CD4-positive, alpha-beta T cell treated with Interleukin-21 for 1 hour (primary cell): Measurements from ENCODE around the gene STXBP1.

Experiments used
- DNase-seq: peaks from one replicate; pipeline ENCODE4 v3.0.0-alpha.2; 2020

The STXBP1 gene

GRCh38 chr9:127662617-127663016 is 50.5 kb downstream of the STXBP1 start:
- DNase-seq = no peak

GRCh38 chr9:127664324-127664677 is 52.2 kb downstream of the STXBP1 start:
- no peak for DNase-seq

GRCh38 chr9:127664678-127665507 is 52.8 kb downstream of the STXBP1 start:
- no peak for DNase-seq

DNA sequence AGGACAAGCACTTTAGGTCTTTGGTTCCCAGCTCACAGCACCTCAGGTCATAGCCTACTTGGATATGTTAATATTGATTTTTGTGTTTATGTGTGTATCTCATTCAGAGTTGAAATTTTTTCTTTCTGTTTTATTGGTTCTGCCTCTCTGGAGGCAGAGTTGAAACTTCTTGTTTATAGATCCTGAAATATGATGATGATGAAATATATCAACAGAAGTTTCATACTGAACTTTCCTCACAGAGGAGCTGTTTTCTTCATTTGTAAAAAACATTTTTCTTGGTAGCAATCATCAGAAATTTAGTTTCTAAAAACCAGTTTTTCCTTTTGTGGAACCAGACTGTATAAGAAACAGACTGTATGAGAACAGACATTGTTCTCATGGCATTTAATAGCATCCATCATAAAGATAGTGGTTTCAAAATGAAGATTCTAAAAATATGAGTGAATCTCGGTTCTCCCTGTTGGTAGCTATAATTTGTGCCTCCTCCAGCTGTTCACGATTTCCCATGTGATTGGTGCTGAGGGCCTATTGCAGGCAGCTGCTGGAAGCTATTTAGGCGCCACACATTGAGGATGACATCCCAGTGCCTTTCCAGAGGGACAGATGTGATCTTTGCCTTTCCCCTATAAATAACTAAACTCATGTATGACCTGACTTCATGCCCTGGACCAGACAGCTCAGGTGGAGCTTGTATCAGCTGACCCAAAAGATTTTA is 55.2 kb downstream of the STXBP1 start:
- DNase-seq = no peak

DNA sequence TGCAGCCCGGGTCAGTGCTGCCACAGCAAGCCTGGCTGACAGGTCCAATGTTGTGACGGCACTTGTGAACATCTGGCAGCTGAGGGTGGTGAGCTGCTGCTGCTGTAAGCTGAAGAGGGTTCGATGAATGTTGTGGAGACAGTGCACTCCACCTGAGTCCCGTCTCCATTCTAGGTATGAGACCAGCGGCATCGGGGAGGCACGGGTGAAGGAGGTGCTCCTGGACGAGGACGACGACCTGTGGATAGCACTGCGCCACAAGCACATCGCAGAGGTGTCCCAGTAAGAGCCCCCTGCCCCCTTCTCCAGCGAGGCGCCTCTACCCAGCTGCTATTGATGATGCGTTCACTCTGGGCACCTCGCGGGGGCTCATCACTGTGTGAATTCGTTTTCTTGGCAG is 55.8 kb downstream of the STXBP1 start:
- no peak for DNase-seq

- no peak for DNase-seq
These were observed 61.2 kb downstream of the STXBP1 start for GRCh38 chr9:127673234-127673633.

GRCh38 chr9:127676638-127677037 is 64.6 kb downstream of the STXBP1 start:
- no peak for DNase-seq

DNA sequence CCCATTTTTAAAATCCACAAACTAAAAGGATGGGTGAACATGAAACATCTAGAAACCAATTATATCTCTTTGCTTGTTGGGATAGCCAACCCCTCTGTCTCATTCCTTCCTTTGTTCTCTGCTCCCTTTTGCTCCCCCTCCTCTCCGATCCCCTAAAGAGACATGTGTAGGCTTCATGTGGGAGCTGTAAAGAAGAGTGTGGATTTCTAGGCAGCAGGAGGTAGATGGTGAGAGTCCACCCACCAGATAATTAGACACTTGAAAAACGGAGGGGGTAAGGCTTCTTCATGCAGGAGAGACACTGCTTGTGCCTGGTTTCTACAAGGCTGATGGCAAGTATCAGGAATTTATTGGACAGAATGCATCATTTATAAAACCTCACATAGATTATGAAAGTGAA is 67.4 kb downstream of the STXBP1 start:
- DNase-seq = no peak

DNA sequence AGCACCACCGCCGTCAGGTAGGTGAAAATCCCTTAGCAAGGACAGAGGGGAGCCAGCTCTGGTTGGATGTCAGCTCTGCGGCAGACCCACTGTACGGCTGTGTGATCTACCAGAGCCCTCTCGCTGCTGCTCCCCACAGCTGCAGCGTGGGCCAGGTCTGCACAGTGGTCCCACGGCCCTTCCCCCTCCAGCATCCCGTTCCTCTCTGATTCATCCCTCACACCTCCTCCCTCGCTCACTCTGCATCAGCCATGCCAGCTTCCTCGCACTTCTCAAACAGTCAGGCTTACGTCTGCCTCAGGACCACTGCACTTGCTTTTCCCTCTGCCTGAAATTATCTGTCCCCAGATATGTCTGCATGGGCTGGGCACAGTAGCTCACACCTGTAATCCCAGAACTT is 68.1 kb downstream of the STXBP1 start:
- DNase-seq = no peak

DNA sequence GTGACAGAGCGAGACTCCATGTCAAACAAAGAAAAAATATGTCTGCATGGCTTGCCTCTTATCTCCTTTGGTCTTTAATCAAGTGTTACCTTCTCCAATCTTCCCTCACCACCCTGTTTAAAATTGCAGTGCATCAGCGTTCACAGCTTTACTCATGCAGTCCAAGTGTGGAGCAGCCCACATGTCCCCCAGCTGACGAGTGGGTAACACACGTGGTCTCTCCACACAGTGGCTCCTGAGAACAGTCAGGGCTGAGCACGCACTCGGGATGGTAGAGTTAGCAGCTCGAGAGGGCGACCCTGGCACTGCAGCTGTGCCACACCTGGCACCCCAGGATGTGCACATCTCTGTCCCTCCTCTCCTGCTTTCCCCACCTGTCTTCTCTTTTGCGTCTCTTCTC is 68.8 kb downstream of the STXBP1 start:
- no peak for DNase-seq

GRCh38 chr9:127682351-127683136 is 70.5 kb downstream of the STXBP1 start:
- DNase-seq = no peak

DNA sequence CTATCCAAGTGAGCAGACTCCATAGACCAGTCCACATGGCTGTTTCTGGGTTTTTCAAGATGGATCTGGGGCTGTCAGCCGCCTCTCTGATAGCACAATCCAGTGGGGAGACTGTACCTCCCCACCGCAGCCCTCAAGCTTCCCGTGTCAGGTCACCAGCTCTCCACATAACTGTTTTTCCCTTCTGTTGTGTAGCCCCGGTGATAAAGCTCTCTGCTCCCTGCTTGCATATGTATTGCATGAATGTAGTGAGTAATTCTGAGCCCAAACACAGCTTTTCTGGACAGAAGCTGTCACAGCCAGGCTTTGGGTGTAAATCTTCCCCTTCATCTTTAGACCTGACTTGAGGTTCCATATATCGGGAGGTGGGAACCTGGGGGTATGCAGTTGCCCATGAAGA is 71.6 kb downstream of the STXBP1 start:
- no peak for DNase-seq

- no peak for DNase-seq
These were observed 72.5 kb downstream of the STXBP1 start for GRCh38 chr9:127684576-127684975.

GRCh38 chr9:127686461-127687393 is 74.7 kb downstream of the STXBP1 start:
- no peak for DNase-seq

GRCh38 chr9:127689329-127690000 is 77.4 kb downstream of the STXBP1 start:
- no peak for DNase-seq

- no peak for DNase-seq
These were observed 78.7 kb downstream of the STXBP1 start for GRCh38 chr9:127690735-127691134.

DNA sequence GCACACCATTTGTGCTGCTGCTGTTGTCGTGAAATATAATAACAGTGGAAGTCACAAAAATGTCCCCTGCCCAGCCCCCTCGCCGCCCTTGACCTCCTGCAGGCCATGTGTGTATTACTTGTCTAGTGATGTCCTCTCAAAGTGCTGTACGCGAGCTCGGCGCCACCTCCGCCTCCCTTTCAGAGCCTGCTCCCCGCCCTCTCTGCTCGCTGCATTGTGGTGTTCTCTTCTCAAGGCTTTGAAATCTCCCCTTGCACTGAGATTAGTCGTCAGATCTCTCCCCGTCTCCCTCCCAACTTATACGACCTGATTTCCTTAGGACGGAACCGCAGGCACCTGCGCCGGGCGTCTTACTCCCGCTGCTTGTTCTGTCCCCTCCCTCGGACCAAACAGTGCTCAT is 80.0 kb downstream of the STXBP1 start:
- no peak for DNase-seq

DNA sequence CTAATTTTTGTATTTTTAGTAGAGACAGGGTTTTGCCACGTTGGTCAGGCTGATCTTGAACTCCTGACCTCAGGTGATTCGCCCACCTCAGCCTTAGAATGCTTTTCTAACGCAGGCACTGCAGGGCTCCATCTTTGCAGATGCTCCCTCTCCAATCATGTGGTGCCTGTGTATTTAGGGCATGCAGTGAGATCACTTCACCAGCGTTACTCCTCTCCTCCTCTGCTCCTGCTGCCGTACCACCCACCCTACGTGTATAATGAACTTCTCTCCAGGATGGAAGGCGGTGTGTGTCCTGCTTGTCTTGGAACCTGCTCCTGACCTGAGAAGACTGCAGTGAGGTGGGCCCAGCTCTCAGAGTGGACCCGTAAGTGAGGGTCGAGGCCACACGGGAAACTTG is 81.1 kb downstream of the STXBP1 start:
- DNase-seq = no peak

DNA sequence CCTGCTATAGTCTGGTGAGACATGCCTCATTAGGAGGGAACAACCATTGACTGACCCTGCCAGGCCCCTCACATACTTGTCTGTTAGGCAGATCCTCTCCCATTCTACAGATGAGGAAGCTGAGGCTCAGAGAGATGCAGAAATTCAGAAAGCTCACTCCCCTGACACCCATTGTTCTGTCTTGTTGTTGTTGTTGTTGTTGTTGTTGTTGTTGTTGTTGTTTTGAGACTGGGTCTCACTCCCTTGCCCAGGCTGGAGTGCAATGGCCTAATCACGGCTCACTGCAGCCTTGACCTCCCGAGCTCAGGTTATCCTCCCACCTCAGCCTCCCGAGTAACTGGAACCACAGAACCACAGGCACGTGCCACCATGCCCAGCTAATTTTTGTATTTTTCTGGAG is 81.6 kb downstream of the STXBP1 start:
- no peak for DNase-seq

GRCh38 chr9:127694890-127695720 is 83.0 kb downstream of the STXBP1 start:
- DNase-seq = no peak

DNA sequence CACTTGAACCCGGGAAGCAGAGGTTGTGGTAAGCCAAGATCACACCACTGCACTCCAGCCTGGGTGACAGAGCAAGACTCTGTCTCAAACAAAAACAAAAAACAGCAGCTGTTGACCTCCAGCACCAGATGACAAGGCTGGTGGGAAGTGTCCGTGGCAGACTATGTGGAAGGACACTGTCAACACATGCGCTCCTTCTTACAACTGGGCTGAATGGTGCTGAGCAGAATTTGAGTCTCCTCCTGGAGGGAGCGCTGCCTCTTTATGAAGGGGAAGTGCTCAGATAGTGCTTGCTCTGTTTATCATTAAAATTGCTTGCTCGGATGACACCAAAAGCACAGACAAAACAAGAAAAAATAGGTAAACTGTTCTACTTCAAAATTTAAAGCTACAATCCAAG is 85.5 kb downstream of the STXBP1 start:
- DNase-seq = no peak
